A204.1 (cell line): Measurements from ENCODE around the gene CGN.
"Not testable (repeated sequence)": the region's sequence is repeated elsewhere in the genome, so short reads cannot be mapped to it uniquely, and the experiment has no call there.

ENCODE experiments used
- FAIRE-seq: peaks from 2 replicates; lab custom pipeline; 2012; peaks lifted over from hg19 to GRCh38; lab: Jason Lieb, UNC

Gene CGN

GRCh38 chr1:151499930-151500329 lies 11.3 kb upstream of the CGN start:
- FAIRE-seq: no peak

- no peak for FAIRE-seq
Observed at GRCh38 chr1:151501474-151501873, 9.7 kb upstream of the CGN start.

- no peak for FAIRE-seq
Observed at GRCh38 chr1:151502035-151502700, 9.0 kb upstream of the CGN start.

GRCh38 chr1:151502859-151503780 lies 8.1 kb upstream of the CGN start:
- no peak for FAIRE-seq

DNA sequence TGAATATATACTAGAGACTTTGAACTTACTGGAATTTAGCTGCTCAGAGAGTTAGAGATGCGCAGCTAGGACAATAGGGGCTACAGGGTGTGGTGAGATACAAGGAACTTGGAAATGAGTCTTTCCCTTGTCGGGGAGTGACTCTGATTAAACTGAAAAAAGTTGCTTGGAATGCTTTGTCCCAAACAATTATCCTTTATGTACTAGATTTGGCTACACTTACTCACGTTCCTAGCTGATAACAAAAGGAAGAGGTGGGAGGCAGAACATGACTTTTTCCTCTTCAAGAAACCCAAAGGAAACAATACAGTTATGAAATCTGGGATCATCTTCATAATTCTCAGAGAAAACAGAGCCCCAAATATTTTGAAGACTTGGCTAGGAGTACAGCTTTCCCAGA lies 6.9 kb upstream of the CGN start:
- no peak for FAIRE-seq

- FAIRE-seq: no peak
Observed at GRCh38 chr1:151504759-151505158, 6.4 kb upstream of the CGN start.

GRCh38 chr1:151508833-151509232 lies 2.4 kb upstream of the CGN start:
- FAIRE-seq: no peak

DNA sequence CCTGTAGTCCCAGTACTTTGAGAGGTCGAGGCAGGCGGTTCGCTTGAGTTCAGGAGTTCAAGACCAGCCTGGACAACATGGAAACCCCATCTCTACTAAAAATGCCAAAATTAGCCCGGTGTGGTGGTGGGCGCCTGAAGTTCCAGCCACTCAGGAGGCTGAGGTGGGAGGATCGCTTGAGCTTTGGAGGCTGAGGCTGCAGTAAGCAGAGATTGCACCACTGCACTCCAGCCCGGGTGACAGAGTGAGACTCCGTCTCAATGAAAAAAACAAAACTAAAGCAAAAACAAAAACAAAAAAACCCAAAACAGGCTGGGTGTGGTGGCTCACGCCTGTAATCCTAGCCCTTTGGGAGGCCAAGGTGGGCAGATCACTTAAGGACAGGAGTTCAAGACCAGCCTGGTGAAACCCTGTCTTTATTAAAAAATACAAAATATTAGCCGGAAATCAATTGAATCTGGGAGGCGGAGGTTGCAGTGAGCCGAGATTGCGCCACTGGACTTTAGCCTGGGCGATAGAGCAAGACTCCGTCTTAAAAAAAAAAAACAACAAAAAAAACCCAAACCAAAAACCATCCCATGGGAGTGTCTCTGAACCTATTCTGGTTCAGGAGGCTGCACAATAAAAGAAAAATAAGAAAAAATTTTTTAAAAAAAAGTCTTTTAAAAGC lies 1.7 kb upstream of the CGN start:
- no peak for FAIRE-seq

GRCh38 chr1:151510020-151510405 lies 1.2 kb upstream of the CGN start:
- FAIRE-seq: no peak

GRCh38 chr1:151510614-151510956 lies 602 bp upstream of the CGN start:
- no peak for FAIRE-seq

DNA sequence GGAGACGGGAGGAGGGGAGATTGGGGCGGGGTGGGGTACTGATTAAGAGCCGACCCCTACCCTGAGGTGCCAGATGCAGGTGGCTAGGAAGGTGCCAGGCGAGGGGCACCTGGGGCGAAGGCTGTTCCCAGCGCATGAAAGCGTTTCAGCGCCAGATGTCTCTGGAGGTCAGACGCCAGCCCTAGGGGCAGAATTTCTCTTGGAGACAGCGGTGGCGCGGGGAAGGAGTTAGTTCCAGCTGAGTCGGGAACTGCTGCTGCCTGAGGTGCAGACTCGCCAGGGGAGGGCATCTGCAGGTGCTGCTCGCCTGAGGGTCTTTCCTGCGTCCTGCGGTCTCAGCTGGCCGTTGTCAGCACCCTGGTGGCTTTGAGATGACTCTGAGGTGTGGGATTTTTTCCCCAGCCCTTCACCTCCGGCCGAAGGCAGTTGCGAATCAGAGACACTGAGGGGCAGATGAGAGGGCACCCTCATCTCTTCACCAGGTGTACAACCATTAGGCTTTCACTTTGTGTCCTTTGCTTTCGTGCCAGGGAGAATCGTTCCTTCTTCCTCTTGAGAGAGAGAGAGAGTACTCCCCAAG lies 539 bp downstream of the CGN start:
- no peak for FAIRE-seq

GRCh38 chr1:151512326-151512725 lies 1.1 kb downstream of the CGN start:
- FAIRE-seq: no peak

- FAIRE-seq: no peak
Observed at GRCh38 chr1:151512801-151513625, 1.8 kb downstream of the CGN start.

- no peak for FAIRE-seq
Observed at GRCh38 chr1:151513626-151514121, 2.5 kb downstream of the CGN start.

- FAIRE-seq: no peak
Observed at GRCh38 chr1:151514366-151514765, 3.2 kb downstream of the CGN start.

GRCh38 chr1:151515265-151515664 lies 4.1 kb downstream of the CGN start:
- no peak for FAIRE-seq

- FAIRE-seq: no peak
Observed at GRCh38 chr1:151516031-151516511, 4.9 kb downstream of the CGN start.

DNA sequence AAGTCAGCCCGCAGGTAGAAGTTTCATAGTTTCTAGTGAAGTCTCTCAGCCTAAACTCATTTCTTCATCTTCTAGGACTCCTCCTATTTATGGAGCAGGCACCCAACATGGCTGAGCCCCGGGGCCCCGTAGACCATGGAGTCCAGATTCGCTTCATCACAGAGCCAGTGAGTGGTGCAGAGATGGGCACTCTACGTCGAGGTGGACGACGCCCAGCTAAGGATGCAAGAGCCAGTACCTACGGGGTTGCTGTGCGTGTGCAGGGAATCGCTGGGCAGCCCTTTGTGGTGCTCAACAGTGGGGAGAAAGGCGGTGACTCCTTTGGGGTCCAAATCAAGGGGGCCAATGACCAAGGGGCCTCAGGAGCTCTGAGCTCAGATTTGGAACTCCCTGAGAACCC lies 7.2 kb downstream of the CGN start:
- FAIRE-seq: no peak

DNA sequence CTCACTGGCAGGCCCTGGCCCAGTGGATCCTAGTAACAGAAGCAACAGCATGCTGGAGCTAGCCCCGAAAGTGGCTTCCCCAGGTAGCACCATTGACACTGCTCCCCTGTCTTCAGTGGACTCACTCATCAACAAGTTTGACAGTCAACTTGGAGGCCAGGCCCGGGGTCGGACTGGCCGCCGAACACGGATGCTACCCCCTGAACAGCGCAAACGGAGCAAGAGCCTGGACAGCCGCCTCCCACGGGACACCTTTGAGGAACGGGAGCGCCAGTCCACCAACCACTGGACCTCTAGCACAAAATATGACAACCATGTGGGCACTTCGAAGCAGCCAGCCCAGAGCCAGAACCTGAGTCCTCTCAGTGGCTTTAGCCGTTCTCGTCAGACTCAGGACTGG lies 7.7 kb downstream of the CGN start:
- FAIRE-seq: no peak

DNA sequence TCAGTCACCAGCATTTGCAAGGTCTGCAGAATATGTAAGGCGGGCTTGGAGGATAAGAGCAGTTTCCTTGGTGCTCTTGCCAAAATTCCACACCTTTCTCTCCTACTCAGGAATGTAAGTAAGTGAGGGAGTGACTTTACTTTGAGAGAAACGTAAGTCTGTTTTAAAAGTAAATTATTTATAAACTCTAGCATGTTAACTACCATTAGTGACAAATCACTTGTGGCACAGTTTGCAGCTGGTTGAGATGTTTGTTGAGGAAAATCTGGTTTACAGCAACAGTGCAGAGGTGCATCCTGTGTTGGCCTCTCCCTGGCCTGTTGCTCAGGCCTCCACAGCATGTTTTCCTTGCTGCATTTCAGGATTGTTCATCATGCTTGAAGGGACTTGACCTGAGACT lies 8.5 kb downstream of the CGN start:
- FAIRE-seq: no peak

DNA sequence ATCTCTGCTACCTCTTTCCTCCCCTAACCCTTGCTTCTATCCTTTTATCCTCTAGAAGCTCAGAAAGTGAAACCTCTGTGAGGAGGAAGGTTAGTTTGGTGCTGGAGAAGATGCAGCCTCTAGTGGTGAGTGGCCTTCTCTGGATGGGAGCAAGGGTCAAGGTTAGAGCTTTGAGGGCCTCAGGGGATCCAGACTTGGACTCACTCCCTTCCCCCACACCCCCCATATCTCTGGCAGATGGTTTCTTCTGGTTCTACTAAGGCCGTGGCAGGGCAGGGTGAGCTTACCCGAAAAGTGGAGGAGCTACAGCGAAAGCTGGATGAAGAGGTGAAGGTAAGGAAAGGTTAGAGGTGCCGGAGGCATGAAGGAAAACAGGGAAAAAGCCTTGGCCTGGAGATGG lies 9.2 kb downstream of the CGN start:
- FAIRE-seq: no peak

- FAIRE-seq: not testable (repeated sequence)
Observed at GRCh38 chr1:151522427-151522826, 11.2 kb downstream of the CGN start.
